NCI-H2227 (cell line): ENCODE measurements around the gene MLLT3.

Source experiments
- DNase-seq: peaks from one replicate; lab custom pipeline; 2025; ENCODE audit not compliant: unreplicated experiment; lab: John Stamatoyannopoulos, UW

The MLLT3 gene

DNA sequence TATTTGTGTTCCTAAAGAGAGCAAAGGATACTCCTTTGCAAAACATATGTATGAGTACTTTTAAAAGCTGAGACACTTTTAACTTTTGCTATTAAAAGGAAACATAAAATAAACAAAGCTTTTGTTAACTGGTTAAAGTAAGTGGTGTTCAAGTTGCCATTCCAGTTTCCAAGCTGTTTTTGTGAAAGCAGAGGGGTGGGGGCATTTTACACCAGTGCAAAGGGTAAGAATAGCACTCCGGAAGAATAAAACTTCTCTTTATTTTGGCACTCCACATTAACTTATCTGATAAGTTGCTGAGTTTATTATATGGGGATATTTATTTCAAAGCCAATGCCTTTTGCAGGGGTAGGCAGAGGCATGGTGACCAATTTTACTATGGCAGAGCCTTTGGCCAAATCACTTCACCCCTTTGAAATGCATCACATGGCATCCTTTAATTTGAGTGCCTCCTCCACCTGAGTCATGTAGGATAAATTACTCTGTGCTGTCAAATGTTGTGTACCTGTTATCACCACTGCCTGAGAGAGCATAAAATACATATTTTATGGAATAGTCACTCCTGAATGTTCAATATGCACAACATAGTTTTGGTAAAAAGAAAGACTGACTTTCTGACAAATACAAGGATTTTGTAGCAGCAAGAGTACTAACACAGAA lies 62.9 kb downstream of the MLLT3 start:
- DNase-seq = no peak

- DNase-seq = no peak
Measured at GRCh38 chr9:20558566-20559016, 63.7 kb downstream of the MLLT3 start.

DNA sequence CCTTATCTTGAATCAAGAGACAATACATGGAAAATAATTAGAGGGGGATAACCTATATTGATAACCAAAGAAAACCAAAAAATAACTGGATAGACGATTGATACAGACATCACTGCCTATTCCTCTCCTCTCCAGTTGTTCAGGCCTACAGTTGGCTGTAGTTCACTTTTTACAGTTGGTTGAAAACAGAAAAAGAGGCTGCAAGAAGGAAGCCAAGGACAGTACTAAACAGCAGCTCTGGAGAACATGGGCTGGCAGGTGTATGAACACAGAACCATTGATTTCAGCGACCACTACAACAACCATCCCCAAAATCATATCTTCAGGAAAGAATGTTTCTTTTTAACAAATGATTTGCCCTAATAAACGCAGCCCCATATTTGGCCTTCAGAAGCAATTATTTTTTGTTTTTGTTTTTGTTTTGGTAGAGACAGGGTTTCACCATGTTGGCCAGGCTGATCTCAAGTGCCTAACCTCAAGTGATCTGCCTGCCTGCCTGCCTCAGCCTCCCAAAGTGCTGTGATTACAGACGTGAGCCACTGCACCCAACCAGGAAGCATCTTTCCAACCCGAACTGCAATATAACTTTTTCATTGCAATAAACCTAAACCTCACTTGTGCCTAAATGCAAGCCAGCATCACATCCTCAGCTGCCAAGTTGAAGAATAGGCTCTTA lies 64.3 kb downstream of the MLLT3 start:
- DNase-seq = no peak

DNA sequence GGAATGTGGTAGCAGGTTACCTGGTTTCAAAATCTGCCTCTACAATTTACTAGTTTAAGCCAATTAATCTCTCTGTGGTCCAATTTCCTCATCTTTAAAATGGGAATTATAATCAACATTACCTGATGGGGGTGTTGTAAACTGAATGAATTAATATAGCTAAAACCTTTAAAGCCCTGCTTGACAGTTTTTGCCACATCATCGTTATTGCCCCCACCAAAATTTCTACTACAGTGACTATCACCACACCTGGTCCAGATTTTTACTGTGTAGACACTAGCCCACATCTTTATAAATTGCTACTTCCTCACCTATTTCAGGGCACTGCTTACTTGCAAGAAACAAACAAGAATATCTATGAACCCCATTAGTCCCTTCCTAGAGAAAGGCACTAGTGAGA lies 65.0 kb downstream of the MLLT3 start:
- no peak for DNase-seq

DNA sequence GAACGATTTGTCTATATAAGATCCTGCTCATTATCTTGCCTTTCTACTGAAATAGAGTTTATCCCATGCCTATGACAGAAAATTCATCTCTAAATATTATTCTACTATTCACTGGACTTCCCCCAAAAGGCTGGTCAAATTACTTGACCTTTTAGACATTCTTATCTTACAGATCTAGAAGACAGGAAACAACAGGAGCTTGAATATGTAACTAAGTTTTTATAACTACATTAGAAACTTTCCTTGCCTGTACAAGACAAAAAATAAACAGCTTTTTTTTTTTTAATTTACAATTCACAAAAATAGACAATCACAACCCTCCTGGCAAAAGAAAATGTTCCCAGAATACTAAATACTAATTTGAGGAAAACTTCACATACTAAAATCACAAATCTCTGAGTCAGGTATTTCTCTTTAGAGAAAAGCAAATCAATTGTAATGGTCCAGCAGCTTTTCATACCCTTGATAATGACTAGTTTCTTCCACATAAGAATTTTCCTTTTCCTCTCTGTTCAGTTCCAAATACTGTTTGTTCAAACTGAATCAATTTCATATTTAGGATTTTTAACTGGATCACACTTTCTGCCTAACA lies 68.6 kb downstream of the MLLT3 start:
- DNase-seq = no peak

DNA sequence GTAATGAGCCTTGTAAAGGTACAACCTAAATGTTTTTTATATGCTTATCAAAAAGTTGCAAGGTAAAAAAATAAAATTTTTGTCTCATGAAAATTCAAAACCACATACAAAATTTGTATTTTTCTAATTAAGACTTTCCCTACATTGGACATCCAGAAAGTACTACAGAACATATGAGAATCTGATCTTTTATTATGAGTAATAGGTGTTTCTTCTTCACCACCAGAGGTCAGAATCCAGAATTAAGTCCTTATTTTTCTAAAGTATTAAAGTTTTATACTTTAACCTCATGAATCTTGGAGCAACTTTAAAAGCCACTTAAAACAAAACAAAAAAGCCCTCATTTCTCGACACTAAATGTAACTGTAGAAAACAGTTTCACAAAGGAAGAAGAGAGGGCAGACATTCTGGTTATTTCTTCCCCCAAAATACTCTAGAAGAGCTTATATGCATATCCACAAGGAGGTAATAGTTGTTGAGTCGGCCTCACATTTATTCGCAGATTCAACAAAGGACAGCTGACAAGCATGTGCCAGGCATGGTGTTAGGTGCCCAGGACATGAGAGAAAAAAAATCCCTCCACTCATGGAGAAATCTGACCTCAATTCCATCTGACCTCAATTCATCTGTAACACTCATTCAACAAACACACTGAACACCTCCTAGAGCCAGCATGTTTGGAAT lies 69.3 kb downstream of the MLLT3 start:
- DNase-seq = no peak

GRCh38 chr9:20551835-20552234 lies 70.5 kb downstream of the MLLT3 start:
- no peak for DNase-seq

DNA sequence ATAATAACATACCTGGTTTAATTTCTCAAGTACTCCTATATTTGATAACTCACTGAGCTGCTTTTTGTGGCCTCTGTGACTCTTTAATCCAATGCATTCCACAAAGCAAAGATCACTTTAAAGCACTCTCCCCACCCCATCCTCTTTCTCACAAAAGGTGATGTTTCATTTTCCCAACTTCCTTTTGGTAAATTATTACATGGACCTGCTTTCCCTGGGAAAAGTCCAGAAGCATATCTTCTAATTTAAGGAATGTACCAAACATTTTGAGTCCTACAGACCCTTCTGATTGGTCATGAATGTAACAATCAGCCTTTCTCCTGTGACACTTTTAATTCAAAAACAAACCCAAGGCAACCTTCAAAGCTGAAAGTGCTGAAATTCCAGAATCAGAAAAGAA lies 71.1 kb downstream of the MLLT3 start:
- DNase-seq = no peak

DNA sequence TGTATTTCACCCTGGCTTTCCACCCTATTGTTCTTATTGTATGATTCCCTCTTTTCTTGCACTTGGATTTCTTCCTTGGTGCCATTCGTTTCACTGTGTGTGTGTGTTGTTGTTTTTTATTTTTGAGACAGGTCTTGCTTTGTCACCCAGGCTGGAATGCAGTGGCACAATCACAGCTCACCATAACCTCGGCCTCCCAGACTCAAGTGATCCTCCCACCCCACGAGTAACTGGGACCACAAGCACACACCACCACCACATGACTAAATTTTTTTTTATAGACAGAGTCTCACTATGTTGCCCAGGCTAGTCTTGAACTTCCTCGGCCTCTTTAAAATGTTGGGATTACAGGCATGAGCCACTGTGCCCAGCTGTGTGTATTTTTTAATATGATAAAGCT lies 72.0 kb downstream of the MLLT3 start:
- DNase-seq = no peak

- no peak for DNase-seq
Measured at GRCh38 chr9:20549053-20549452, 73.2 kb downstream of the MLLT3 start.

GRCh38 chr9:20545023-20545622 lies 77.2 kb downstream of the MLLT3 start:
- no peak for DNase-seq

- no peak for DNase-seq
Measured at GRCh38 chr9:20540169-20540863, 82.0 kb downstream of the MLLT3 start.

DNA sequence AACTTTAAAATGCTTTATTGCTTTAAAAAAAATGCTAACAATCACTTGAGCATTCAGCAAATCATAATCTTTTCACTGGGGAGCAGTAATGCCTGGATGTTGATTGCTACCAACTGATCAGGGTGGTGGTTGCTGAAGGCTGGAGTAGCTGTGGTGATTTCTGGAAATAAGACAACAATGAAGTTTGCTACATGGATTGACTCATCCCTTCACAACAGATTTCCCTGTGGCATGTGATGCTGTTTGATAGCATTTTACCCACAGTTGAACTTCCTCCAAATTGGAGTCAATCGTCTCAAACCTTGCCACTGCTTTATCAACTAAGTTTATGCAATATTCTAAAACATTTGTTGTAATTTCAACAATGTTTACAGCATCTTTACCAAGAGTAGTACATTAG lies 83.3 kb downstream of the MLLT3 start:
- no peak for DNase-seq

GRCh38 chr9:20538092-20538491 lies 84.2 kb downstream of the MLLT3 start:
- DNase-seq = no peak

- no peak for DNase-seq
Measured at GRCh38 chr9:20537294-20537693, 85.0 kb downstream of the MLLT3 start.

- DNase-seq = no peak
Measured at GRCh38 chr9:20532584-20532983, 89.7 kb downstream of the MLLT3 start.

- no peak for DNase-seq
Measured at GRCh38 chr9:20529837-20530236, 92.5 kb downstream of the MLLT3 start.

DNA sequence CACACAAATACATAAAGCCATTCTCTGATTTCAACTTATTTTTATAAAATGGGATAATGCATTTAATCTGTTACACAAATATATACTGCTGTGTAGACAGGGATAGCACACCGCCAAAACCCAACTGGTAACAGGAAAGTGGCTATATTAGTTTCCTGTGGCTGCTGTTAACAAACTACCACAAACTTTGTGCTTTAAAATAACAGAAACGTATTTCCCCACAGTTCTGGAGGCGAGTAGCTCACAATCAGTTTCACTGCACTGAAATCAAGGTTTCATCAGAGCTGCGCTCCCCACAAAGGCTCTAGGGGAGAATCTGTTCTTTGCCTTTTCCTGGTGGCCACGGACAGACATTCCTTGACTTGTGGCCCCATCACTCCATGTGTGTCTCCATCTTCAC lies 94.0 kb downstream of the MLLT3 start:
- no peak for DNase-seq

GRCh38 chr9:20526500-20527319 lies 95.6 kb downstream of the MLLT3 start:
- no peak for DNase-seq

DNA sequence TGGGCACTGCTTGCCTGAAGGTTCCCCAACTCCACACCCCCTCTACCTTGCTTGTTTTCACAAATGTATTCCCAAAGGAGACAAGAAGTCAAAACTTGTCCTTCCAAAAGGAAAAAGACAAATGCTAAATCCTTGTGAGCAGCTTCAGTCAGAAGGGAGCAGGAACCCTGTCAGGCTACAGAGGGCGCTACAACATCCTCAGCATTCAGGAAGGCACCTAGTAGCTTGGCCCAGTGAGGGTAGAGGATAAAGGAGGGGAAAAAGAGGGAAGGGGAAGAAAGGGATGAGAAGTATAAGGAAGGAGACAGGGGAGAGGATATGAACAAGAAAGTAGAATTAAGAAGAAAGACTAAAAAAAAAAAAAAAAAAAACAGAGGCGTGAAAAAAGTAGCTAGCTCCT lies 97.5 kb downstream of the MLLT3 start:
- no peak for DNase-seq
